Measurements from ENCODE around the gene TAS2R40. TPM values are rescaled to one million over a fixed set of nuclear protein-coding genes. Genes with fewer than 3 reads are reported as not detected.

TAS2R40 gene
- total RNA-seq, 2 experiments from 2014 or later, result not detected

- Mint-ChIP-seq H3K27me3 (no peaks in the 10 kb centered on the region), H3K36me3 (ENCODE audit: low read depth) (no peaks in the 10 kb centered on the region), H3K9me3 (no peaks in the 10 kb centered on the region), H3K27ac (no peak overlapping the region), H3K4me1 (ENCODE audit: low read depth) (no peaks in the 10 kb centered on the region), H3K4me3 (no peak overlapping the region)
- peak; percentile 100 for TF ChIP-seq CTCF (IDR thresholded peaks at IDR 0.05)
- ChIA-PET POLR2A (no interaction called here), CTCF (interaction anchor here (0.6 to 11.2 kb wide), 110 partner anchors 9 to 1239 kb away, joined by 3 to 380 read pairs (median 4); partner anchors contain the start of genes EPHB6, GSTK1, PIP and TAS2R39)
- intact Hi-C loops (cut with micrococcal nuclease), result loop anchor here (1.0 to 10.0 kb wide), 2 partner anchors 207 to 340 kb away; no protein-coding TSS in a partner anchor
- ATAC-seq (peak; percentile 98), DNase-seq (peak; percentile 69)
These were observed 6.8 kb upstream of the TAS2R40 start for GRCh38 chr7:143214789-143215679.

GRCh38 chr7:143216151-143216550, 5.7 kb upstream of the TAS2R40 start:
- no peaks in the 10 kb centered on the region for H3K9me3 Mint-ChIP-seq
- no peaks in the 10 kb centered on the region for H3K4me1 Mint-ChIP-seq (ENCODE audit: low read depth)
- DNase-seq (no peak), ATAC-seq (no peak)
- TF ChIP-seq CTCF (IDR thresholded peaks at IDR 0.05), result no peak
- intact Hi-C loops (cut with micrococcal nuclease), result loop anchor here (10.0 kb wide), 1 partner anchor 341 kb away; no protein-coding TSS in a partner anchor
- ChIA-PET CTCF (interaction anchor here (1.0 to 11.2 kb wide), 33 partner anchors 8 to 1240 kb away, joined by 3 to 380 read pairs (median 5); partner anchors contain the start of genes EPHB6 and TAS2R39), POLR2A (no interaction called here)
- no peak overlapping the region for H3K4me3 Mint-ChIP-seq
- H3K27ac Mint-ChIP-seq, result no peak overlapping the region
- H3K36me3 Mint-ChIP-seq (ENCODE audit: low read depth), result no peaks in the 10 kb centered on the region
- no peaks in the 10 kb centered on the region for H3K27me3 Mint-ChIP-seq

- TF ChIP-seq CTCF (IDR thresholded peaks at IDR 0.05), result no peak
- H3K4me3 Mint-ChIP-seq, result no peak overlapping the region
- ChIA-PET CTCF (interaction anchor here (1.2 to 11.2 kb wide), 10 partner anchors 24 to 584 kb away, joined by 3 to 380 read pairs (median 22); no protein-coding TSS in a partner anchor), POLR2A (no interaction called here)
- DNase-seq (no peak), ATAC-seq (no peak)
- H3K27ac Mint-ChIP-seq, result no peak overlapping the region
- H3K27me3 Mint-ChIP-seq, result no peaks in the 10 kb centered on the region
- no peaks in the 10 kb centered on the region for H3K9me3 Mint-ChIP-seq
- intact Hi-C loops (cut with micrococcal nuclease), result loop anchor here (10.0 kb wide), 1 partner anchor 342 kb away; no protein-coding TSS in a partner anchor
- H3K4me1 Mint-ChIP-seq (ENCODE audit: low read depth), result no peaks in the 10 kb centered on the region
- no peaks in the 10 kb centered on the region for H3K36me3 Mint-ChIP-seq (ENCODE audit: low read depth)
These were observed 5.2 kb upstream of the TAS2R40 start for GRCh38 chr7:143216686-143217085.

- ChIA-PET CTCF (interaction anchor here (3.9 to 11.2 kb wide), 2 partner anchors 205 to 215 kb away, joined by 42 to 380 read pairs; no protein-coding TSS in a partner anchor), POLR2A (no interaction called here)
- H3K36me3 Mint-ChIP-seq (ENCODE audit: low read depth), result no peaks in the 10 kb centered on the region
- H3K9me3 Mint-ChIP-seq, result no peaks in the 10 kb centered on the region
- peaks cover 6% of the 10 kb centered on the region for H3K27me3 Mint-ChIP-seq
- no peaks in the 10 kb centered on the region for H3K4me1 Mint-ChIP-seq (ENCODE audit: low read depth)
- ATAC-seq (no peak), DNase-seq (no peak)
- no peak for TF ChIP-seq CTCF (IDR thresholded peaks at IDR 0.05)
- no peak overlapping the region for H3K4me3 Mint-ChIP-seq
- intact Hi-C loops (cut with micrococcal nuclease), result loop anchor here (10.0 kb wide), 1 partner anchor 343 kb away; no protein-coding TSS in a partner anchor
- no peak overlapping the region for H3K27ac Mint-ChIP-seq
These were observed 4.0 kb upstream of the TAS2R40 start for GRCh38 chr7:143217806-143218205.

- no peaks in the 10 kb centered on the region for H3K9me3 Mint-ChIP-seq
- peaks cover 6% of the 10 kb centered on the region for H3K27me3 Mint-ChIP-seq
- no peak overlapping the region for H3K4me3 Mint-ChIP-seq
- POLR2A ChIA-PET, result no interaction called here
- H3K4me1 Mint-ChIP-seq (ENCODE audit: low read depth), result no peaks in the 10 kb centered on the region
- CTCF ChIA-PET, result interaction anchor here (0.8 to 11.2 kb wide), 7 partner anchors 18 to 687 kb away, joined by 3 to 380 read pairs (median 4); no protein-coding TSS in a partner anchor
- DNase-seq (no peak), ATAC-seq (no peak)
- no peak overlapping the region for H3K27ac Mint-ChIP-seq
- no peaks in the 10 kb centered on the region for H3K36me3 Mint-ChIP-seq (ENCODE audit: low read depth)
- intact Hi-C loops (cut with micrococcal nuclease), result no loop called here
- no peak for TF ChIP-seq CTCF (IDR thresholded peaks at IDR 0.05)
These were observed 551 bp upstream of the TAS2R40 start for GRCh38 chr7:143221286-143221685.
